ENCODE measurements around the gene BMP5.
"Not testable (repeated sequence)": the region's sequence is repeated elsewhere in the genome, so short reads cannot be mapped to it uniquely, and the experiment has no call there.

The BMP5 gene

DNA sequence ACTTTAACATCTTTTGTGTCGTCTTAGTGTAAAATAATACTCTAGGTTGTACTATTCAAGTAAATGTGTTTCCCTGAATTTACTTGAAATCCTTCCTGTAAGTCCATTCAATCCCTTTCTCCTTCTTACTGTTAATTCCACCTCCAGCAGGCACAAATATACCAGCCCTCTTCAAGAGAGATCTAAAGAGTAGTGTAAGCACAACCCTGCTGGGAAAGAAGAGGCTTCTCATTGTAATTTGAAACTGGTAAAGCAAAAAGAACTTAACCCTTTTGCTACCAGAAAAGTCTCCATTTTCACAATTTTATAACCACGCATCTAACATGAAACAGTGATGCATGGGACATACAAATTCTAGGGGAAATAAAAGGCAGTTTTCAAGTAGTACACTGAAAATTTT, at the start of gene BMP5:
BMP5 (minus strand) TSS at position 191 of the 400 bp plus-strand sequence. CDS start 725 bp downstream, outside the sequence.
- DNase-seq (ENCODE audit: low read depth), result no peak

DNA sequence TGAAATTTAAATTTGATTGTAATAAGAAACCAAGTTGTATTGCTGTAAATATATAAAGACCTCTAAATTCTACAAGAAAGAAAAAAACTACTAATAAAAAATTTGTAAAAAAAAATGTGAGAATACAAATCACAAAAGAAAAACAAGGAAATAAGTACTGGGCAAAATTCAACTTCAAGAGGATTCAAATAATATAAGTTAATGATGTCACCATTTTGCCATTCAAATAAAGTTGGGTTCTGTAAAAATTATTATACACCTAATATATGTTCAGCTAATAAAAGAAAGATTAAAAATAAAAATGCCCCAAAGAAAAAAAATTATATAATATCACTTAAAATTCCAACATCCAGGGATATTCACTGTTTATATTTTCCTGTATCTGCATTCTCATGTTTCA, 47.0 kb upstream of the BMP5 start:
- no peak for DNase-seq (ENCODE audit: low read depth)

DNA sequence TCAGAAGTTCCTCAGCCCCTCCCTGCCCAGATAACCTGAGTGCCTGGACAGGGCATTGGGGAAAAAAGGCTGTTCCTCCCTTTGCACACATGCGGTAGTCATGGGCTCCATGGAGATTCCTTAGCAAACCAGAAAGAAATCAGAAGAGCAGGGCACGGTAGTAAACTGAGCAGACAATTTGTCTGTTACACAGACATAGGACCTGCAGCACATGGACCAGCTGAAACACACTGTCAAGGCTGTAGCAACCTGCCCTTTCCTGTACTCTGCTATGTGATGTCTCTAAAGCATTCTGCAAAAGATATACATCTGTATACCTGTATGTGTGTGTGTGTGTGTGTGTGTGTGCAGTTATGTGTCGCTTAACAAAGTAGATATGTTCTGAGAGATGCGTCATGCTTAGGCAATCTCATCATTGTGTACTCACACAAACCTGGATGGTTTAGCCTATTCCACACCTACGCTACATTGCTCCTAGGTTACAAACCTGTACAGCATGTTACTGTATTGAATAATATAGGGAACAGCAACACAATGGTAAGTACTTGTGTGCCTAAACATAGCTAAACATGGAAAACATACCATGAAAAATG, 44.4 kb upstream of the BMP5 start:
- no peak for DNase-seq (ENCODE audit: low read depth)

DNA sequence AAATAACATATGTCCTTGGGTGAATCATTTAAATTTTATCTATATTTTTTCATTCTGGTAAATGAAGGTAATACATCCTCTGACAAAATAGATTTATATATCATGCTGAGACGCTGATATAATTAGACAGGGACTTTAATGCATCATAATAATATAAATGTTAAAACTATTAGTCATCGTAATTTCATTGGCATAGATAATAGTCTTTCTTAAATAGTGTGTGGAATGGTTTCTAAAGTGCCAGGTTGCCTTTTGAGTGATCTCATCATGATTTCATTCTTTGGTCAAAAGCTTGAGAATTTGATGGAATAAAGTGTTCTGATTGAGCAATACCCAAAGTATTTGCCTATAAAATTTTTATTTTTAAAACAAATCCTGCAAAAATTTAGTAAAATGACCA, 43.2 kb upstream of the BMP5 start:
- no peak for DNase-seq (ENCODE audit: low read depth)

DNA sequence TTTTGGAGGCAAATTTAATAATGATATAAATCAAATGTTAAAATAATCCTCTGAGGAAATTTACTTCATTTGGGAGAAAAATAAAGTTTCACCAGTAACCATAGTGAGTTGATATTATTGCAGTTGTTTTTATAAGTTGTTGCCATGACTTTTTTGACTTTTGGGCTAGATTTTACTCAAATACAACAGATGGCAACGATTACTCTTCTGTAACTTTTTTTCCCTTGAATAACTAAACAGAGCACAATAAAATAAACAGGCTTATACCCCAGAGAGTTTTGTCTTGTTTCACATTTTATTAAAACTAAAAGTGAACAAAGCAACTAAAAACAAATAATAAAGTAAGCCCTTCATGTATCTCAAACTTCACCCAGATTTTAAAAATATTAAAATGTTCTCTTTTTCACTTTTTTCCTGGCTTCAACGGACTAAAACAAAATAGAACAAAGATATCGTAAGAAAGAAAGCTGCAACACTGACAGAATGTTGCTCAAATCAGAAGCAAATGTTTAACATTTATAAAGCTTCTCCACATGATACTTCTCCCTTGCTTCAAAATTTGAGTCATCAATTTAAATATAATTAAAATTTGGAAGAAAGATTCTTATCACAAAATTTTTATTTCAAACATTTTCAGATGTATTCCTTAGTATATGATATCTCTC, 42.5 kb upstream of the BMP5 start:
- no peak for DNase-seq (ENCODE audit: low read depth)

DNA sequence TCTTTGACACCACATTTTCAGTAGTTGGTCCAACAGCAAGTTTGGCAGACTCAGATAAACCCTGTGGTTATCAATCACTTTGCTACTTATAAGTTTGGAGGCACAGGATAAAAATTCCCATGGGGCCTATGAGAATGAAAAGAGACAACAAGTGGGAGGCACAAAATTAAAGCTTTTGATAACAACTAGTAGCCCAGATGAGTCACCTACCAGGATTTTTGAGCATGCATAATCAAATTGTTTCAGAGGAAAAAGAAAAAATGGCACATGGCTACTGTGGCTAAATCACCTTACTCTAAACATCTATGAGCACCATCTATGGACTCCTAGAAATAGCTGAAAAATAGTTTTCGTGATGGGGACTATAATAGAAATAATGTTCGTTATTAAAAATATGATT, 40.8 kb upstream of the BMP5 start:
- DNase-seq (ENCODE audit: low read depth), result no peak

DNA sequence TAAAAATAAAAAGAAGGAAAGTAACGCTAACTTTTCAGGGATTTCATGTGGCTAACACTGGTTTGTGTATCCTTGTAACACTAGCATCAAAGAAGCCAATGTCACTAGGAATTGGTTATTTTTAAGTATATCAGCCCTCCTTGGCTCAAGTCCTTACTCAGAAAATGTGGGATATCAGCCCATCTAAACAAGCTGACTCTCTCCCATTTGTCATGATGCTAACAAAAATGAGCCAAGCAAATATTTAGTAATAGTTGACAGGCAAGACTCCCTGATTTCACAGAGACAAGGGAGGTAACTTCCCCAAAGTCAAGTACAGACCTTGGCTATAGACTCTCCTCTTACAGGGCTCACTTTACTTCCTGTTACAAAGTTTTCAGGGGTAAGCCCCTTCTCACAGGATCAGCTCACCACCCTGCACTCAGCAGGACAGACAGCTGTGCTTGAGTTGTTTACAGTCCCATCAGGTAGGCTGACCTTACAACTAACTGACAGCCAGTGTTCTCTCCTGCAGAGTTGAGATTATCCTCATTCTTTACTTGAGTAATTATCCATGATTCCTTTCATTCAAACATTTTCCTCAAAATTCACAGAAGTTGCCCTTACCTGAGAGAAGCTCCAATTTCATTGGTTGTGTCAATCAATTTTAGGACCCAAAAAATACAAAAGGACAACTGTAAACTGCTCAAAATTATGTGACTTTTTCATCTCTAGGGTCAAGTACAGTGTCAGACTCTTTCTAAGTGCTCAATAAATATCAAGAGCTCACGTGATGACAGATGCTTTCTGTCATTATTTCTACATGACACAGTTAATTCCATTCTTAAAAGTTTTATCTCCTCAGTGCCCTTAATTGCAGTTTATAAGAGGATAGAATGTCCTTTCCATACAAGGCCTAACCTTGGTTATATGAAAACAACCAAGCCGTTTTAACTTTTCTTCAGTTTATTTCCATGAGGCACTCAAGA, 38.1 kb upstream of the BMP5 start:
- DNase-seq (ENCODE audit: low read depth), result no peak

DNA sequence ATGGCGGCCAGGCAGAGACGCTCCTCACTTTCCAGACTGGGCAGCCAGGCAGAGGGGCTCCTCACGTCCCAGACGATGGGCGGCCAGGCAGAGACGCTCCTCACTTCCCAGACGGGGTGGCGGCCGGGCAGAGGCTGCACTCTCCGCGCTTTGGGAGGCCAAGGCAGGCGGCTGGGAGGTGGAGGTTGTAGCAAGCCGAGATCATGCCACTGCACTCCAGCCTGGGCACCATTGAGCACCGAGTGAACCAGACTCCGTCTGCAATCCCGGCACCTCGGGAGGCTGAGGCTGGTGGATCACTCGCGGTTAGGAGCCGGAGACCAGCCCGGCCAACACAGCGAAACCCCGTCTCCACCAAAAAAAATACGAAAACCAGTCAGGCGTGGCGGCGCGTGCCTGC, 35.1 kb upstream of the BMP5 start:
- DNase-seq (ENCODE audit: low read depth), result not testable (repeated sequence)

DNA sequence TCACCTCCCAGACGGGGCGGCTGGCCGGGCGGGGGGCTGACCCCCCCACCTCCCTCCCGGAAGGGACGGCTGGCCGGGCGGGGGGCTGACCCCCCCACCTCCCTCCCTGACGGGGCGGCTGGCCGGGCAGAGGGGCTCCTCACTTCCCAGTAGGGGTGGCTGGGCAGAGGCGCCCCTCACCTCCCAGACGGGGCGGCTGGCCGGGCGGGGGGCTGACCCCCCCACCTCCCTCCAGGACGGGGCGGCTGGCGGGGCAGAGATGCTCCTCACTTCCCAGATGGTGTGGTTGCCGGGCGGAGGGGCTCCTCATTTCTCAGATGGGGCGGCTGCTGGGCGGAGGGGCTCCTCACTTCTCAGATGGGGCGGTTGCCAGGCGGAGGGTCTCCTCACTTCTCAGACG, 34.5 kb upstream of the BMP5 start:
- not testable (repeated sequence) for DNase-seq (ENCODE audit: low read depth)

DNA sequence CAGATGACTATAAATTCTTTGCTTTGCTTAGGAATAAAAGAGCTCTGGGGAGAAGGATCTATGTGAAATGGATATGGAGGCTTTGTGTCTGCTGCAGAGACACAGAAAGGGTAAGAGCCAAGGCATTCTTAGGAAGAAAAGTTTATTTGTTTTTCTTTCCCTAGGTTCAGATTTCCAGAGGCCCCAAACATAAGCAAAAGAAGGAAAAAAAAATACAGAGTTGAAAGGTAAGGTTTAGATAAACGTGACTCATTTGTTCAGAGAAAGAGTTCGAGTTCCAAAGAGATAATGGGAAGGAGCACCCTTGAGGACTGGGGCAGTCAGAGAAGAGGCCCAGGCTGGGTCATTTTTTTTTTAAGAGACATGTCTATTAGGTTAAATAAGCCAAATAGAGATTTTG, 27.4 kb upstream of the BMP5 start:
- DNase-seq (ENCODE audit: low read depth), result no peak

DNA sequence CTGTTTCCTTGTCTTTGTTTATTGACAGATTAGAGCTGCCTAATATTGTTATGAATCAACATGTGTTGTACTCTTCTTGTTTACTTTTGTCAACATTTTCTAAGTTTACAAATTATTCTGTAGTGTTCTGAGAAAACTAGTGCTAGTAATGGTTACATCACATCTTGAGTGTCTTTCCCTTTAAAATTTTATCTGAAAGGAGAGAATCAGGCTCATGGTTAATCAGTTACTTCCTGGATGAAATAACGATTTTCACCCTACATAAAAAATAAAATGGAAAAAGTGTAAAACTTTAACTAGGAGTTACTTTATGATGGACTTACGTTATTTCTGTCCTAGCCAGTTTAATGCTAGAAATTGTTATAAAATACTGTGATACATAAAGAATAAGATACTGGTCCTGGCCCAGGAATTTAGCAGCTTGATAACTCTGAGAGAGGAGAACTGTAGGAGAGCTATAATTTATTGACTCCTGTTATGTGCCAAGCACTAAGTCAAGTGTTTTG, 26.4 kb upstream of the BMP5 start:
- no peak for DNase-seq (ENCODE audit: low read depth)

DNA sequence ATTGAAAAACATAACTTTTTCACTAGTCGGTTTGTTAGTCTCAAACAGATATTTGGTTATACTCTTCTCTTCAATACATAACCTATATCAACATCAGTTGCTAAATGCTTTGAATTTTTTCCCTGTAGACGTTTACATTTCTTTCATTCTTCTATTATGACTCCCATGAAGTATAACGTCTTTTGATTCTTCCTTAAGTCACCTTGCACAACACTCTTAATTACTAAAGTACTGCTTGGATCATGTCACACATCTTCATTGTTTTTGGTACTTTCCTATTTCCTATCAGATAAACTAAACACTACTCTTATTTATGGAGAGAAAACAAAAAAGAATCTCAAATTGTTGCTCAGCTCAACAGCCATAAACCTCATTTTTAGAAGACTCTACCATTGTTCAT, 23.0 kb upstream of the BMP5 start:
- DNase-seq (ENCODE audit: low read depth), result no peak

DNA sequence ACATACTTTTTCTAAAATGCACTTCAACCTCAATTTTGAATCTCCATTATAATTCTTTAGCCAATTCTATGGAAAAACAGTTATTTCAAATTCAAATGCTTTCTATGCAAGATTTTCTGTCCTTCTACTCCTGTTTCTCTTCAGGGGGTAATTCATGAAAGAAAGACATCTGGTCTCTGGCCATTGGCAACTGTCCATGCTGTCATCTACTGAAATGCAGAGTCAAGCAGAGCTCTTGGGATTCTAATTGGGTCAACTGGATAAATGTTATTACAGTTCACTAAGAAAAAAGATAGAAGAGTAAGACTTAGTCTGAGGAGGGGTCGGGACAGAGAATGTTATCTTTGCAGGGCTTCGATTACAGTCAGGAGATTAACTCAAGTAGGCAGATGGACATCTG, 22.0 kb upstream of the BMP5 start:
- DNase-seq (ENCODE audit: low read depth), result no peak

DNA sequence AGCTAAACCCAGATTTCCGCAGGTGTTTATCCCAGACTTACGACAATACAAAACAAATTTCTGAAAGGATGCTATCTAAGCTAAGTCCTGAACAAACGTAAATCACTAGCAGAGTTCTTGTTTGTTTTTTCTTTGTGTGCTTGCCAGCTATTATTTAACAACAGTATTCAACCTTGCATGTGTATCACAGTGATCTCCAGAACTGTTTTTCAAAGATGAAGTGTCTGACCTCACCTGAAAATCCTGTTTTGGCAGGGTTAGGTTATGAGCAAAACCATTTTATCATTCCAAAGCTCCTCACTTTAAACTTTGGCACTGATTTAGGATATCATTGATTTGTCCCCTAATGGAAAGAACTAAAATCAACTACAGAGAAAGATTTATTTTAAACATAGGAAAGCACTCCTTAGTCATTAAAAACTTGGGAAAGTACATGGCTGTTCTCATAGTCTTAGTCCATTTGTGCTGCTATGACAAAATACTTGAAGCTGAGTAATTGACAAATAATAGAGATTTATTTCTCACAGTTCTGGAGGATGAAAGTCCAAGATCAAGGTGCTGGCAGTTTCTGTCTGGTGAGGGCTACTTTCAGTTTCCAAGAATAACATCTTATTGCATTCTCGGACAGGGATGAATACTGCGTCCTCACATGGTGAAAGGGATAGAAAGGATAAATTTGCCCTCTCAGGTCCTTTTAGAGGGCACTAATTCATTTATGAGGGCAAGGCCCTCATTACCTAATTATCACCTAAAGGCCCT, 20.8 kb upstream of the BMP5 start:
- no peak for DNase-seq (ENCODE audit: low read depth)

DNA sequence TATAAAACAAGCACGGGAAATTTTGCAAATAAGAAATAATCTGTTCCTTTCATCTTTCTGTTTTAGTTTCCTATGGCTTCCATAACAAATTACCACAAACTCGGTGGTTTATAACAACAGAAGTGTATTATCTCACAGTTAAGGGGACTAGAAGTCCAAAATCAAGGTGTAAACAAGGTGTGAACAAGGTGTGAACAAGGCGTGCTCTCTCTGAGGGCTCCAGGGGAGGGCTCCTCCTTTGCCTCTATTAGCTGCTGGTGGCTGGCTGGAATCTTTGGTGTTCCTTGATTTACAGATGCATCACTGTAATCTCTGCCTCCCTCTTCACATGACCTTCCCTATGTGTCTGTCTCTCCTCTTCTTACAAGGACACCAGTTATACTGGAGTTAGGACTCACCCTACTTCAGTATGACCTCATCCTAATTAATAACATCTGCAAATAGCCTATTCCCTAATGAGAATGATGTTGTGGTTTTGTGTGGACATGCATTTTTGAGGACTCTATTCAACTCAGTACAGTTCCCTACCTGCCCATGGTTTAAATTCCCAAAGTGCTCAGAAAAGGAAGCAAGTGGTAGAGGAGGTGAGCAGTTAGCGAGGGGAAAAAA, 17.5 kb upstream of the BMP5 start:
- DNase-seq (ENCODE audit: low read depth), result no peak

DNA sequence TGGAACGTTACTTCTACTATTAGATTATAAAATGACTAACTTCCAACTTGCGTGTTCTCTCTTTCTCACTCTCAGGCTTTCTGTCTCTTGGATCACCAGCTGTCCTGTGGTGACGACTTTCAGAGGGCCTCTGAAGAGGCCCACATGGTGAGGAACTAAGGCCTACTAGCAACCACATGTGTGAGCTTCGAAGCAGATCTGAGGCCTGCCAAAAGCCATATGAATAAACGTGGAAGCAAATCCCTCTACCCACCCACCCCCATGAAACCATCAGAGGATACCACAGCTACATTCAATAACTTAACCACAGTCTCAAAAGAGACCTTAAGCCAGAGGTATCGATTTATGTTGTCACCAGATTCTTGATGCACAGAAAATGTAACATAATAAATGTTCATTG, 13.5 kb upstream of the BMP5 start:
- no peak for DNase-seq (ENCODE audit: low read depth)

DNA sequence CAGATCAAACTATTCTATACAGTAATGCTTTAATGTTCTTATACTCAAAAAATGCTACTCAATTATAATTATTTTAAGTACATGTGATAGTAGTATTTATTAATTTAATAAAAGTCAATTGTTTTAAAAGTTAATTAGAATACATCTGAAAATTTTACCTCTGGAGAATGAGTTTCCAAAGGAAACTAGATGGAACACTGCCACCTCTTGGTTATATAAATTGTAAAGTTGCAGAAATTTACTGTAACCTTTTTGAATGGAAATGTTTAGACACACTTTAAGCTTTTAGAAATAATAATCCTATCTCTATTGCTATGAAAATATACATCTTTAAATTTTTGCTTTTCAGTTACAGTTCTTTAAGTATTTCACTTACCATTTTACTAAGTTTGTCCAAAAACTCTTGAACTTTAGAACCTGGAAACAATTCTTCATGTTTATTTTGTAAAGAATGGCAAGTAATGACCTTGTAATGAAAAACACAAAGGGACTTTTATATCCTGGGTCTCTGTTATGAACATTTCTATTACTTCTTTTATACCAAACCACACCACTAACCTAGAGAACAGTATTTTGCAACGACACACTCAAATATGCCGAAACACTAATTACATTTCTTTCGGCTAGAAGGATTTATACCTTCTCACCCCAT, 10.9 kb upstream of the BMP5 start:
- DNase-seq (ENCODE audit: low read depth), result no peak

DNA sequence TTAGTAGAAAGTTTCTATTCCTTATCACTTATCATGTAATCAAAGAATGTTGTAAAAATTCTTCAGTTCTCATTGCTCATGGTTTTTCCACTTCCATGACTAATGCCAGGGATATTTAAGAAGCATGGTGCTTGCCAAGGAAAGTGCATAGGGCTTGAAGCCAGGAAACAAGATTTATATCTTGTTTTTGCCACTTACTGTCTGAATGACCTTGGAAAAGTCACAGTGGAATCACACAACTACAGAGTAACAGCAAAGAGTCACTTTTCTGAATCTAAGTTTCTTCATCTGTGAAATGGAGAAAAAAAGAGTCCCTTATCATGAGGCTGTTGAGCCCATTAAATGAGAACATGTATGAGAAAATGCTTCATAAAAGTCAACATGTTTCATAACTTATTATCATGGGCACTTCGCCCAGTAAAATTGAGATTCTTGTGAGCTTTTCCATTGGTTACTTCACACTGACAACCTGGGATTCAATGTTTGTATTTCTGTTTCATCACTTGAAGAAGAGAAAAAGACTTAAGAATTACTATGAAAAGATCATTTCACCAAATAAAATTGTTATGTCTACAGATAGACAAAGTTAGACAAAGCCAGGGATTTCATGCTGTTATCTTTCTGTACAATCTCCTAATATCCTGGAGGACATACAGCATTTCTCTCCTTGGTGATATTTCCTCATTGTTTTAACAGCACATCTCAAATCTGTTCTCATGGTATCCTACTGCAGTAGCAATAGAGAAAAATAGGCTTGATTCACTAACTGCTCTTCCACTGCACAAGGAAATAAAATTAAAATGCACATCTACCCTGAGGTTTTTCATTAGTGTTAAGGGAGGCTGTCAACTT, 7.6 kb upstream of the BMP5 start:
- no peak for DNase-seq (ENCODE audit: low read depth)

DNA sequence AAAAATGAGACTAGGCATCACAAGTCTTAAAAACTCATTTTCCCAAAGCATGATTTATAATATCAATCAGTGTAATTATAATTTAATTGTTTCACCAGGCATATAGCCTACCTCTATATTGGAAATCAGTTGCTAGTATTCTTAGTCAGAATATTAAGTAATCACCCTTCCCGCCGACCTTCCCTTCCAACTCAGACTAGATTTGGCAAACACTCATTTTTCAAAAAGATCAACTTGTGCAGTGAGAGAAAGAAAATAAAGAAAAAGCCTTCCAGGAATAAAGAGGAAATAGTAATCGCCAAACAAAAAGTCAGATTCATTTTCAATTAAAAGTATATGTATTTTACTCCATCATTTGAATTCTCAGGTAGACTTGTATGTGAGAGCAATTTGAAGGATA, 1.9 kb upstream of the BMP5 start:
- DNase-seq (ENCODE audit: low read depth), result no peak

DNA sequence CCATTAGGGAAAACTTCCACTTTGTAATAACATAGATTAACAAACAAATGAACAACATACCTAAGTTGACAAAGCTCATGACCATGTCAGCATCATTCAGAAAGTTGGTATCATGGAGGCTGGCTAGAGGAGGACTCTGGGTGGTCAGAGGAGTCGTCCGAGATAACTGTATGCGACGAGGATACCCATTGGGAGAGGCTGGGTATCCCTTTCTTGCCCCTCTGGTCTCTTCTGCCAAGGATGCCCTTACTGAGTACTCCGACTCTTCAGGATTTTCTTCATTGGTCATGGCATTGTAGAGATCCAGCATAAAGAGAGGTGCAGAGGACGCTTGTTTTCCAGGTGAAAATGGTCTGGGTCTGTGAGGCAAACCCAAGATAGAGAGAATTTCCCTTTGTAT, 1.1 kb downstream of the BMP5 start:
- no peak for DNase-seq (ENCODE audit: low read depth)
